PC-3 (cell line): Measurements from ENCODE around the gene PSMA3.

Source experiments
- CTCF ChIP-seq: fragments of 300-600 bp; sonication (generic); conservative IDR thresholded peaks from 2 replicates; pipeline ENCODE4 v1.5.1; 2017; ENCODE audit warnings: antibody characterized with exemption, low read depth, mild to moderate bottlenecking, low read length
- EZH2 ChIP-seq: fragments of 300-600 bp; sonication (generic); IDR thresholded peaks from one replicate; pipeline ENCODE4 v1.6.1; 2017; ENCODE audit warnings: antibody characterized with exemption, mild to moderate bottlenecking, low read length; ENCODE audit not compliant: unreplicated experiment

DNA sequence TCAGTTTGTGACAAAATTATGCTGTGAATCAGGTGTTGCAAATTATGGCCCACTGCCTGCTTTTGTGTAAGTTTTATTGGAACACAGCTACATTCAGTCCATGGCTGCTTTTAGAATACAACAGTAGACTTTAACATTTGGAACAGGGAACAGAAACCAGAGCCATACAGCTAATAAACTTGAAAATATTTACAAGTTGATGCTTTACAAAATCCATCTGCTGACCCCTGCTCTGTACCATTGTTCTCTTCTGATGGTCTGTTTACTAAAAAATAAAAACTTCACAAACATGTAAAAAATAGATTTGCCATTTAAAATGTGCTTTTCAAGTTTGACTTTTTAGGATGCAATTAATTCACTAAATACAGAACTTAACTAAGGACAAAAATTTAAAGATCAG lies 20.8 kb downstream of the PSMA3 start:
- TF ChIP-seq CTCF (no peak), EZH2 (no peak)
